ENCODE results near the gene EPHB4.
"Not testable (repeated sequence)": the region's sequence is repeated elsewhere in the genome, so short reads cannot be mapped to it uniquely, and the experiment has no call there.

Gene EPHB4

DNA sequence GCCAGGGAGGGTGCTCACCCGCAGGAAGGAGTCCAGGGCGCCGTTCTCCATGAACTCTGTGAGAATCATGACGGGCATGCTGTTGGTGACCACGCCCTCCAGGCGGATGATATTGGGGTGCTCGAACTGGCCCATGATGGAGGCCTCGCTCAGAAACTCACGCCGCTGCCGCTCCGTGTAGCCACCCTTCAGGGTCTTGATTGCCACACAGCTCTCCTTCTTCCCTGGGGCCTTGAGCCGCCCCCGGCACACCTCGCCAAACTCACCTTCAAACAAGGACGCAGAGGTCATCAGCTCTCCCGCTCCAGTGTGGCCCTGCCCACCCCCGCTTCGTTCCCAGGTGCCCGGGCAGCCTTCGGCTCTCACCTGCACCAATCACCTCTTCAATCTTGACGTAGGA, 14.6 kb downstream of the EPHB4 start:
- no peak for DNase-seq (ENCODE audit: extremely low spot score)

DNA sequence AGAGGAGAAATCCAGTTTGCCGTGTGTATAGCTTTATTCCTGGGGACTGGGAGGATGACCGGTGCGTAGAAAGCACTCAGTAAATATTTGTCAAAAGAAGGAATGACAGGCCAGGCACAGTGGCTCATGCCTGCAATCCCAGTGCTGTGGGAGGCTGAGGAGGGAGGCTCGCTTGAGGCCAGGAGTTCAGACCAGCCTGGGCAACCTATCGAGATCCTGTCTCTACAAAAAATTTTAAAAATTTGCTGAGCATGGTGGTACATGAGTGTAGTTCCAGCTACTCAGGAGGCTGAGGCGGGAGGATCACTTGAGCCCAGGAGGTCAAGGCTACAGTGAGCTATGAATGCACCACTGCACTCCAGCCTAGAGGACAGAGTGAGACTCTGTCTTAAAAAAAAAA, 15.8 kb downstream of the EPHB4 start:
- CTCF ChIA-PET, result interaction anchor here (5.0 kb wide), 1 partner anchor 11 kb away, joined by 25 read pairs; no protein-coding TSS in a partner anchor
- POLR2A ChIA-PET, result no interaction called here
- no peak for DNase-seq (ENCODE audit: extremely low spot score)
- TF ChIP-seq, protein P1, sequence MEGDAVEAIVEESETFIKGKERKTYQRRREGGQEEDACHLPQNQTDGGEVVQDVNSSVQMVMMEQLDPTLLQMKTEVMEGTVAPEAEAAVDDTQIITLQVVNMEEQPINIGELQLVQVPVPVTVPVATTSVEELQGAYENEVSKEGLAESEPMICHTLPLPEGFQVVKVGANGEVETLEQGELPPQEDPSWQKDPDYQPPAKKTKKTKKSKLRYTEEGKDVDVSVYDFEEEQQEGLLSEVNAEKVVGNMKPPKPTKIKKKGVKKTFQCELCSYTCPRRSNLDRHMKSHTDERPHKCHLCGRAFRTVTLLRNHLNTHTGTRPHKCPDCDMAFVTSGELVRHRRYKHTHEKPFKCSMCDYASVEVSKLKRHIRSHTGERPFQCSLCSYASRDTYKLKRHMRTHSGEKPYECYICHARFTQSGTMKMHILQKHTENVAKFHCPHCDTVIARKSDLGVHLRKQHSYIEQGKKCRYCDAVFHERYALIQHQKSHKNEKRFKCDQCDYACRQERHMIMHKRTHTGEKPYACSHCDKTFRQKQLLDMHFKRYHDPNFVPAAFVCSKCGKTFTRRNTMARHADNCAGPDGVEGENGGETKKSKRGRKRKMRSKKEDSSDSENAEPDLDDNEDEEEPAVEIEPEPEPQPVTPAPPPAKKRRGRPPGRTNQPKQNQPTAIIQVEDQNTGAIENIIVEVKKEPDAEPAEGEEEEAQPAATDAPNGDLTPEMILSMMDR (IDR thresholded peaks at IDR 0.05; ENCODE audit: control extremely low read depth, extremely low read depth, low read depth, missing control alignments), result no peak

More for the DNA sequence above, 14.6 kb downstream of the EPHB4 start:
- ChIA-PET POLR2A (no interaction called here), CTCF (interaction anchor here (1.3 to 5.0 kb wide), 2 partner anchors 12 to 40 kb away, joined by 3 to 25 read pairs; partner anchors contain the start of gene SLC12A9)
- TF ChIP-seq, protein P1 (IDR thresholded peaks at IDR 0.05; ENCODE audit: control extremely low read depth, extremely low read depth, low read depth, missing control alignments), result no peak

DNA sequence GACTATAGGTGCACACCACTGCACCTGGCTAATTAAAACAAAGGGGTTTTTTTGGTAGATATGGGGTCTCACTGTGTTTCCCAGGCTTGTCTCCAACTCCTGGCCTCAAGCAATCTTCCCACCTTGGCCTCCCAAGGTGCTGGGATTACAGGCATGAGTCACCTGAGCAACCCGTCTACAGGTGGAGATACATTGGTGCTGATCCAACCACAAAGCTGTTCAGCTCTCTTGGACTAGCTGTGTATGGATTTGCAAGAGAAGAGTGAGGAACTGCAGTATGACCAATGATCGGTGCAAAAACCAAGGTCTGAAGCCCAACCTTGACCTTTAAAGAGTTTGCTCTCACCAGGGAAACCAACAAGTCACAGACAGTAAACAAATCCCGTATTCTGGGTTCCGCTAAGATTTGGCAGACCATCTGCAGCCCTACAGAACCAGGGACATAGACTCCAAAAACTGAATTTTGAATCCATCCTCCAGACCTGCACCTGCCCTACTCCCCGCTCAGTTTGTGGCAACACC, 18.9 kb downstream of the EPHB4 start:
- DNase-seq (ENCODE audit: extremely low spot score), result no peak
- ChIA-PET POLR2A (no interaction called here), CTCF (interaction anchor here (1.2 to 11.3 kb wide), 3 partner anchors 8 to 474 kb away, joined by 3 to 188 read pairs (median 25); partner anchors contain the start of gene SLC12A9)
- TF ChIP-seq, protein P1 (IDR thresholded peaks at IDR 0.05; ENCODE audit: control extremely low read depth, extremely low read depth, low read depth, missing control alignments), result no peak

DNA sequence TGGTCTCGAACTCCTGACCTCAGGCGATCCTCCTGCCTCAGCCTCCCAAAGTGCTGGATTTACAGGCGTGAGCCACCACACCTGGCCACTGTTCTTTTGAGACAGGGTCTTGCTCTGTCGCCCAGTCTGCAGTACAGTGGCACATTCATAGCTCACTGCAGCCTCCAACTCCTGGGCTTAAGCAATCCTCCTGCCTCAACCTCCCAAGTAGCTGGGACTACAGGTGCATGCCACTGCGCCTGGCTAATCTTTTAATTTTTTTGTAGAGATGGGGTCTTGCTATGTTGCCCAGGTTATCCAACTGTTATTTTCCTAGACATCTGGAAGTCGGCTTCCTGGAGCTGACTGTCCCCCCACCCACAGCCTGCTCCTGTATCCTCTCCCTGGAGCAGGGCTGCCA, 20.4 kb downstream of the EPHB4 start:
- CTCF ChIA-PET, result interaction anchor here (0.6 to 11.3 kb wide), 2 partner anchors 21 to 44 kb away, joined by 3 to 188 read pairs; partner anchors contain the start of gene SLC12A9
- POLR2A ChIA-PET, result not testable (repeated sequence)

DNA sequence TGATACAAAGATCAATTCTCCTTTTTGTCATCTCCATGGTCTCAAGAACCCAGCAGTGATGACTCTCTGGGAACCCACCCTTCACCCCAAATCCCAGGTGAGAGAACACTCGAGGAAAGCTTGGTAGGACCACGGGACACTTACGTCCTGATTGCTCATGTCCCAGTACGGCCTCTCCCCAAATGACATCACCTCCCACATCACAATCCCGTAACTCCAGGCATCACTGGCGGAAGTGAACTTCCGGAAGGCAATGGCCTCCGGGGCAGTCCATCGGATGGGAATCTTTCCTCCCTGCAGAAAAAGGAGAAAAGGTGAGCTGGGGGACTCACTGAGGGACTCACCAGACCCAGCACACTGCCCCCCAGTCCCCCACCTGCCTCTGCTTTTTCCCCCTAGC, 21.0 kb downstream of the EPHB4 start:
- no peak for DNase-seq (ENCODE audit: extremely low spot score)
- ChIA-PET POLR2A (no interaction called here), CTCF (interaction anchor here (1.8 to 11.3 kb wide), 2 partner anchors 44 to 101 kb away, joined by 5 to 188 read pairs; partner anchors contain the start of genes POP7 and SLC12A9)
- TF ChIP-seq, protein P1 (IDR thresholded peaks at IDR 0.05; ENCODE audit: control extremely low read depth, extremely low read depth, low read depth, missing control alignments), result no peak

More for the DNA sequence above, 20.4 kb downstream of the EPHB4 start:
- DNase-seq (ENCODE audit: extremely low spot score), result not testable (repeated sequence)

DNA sequence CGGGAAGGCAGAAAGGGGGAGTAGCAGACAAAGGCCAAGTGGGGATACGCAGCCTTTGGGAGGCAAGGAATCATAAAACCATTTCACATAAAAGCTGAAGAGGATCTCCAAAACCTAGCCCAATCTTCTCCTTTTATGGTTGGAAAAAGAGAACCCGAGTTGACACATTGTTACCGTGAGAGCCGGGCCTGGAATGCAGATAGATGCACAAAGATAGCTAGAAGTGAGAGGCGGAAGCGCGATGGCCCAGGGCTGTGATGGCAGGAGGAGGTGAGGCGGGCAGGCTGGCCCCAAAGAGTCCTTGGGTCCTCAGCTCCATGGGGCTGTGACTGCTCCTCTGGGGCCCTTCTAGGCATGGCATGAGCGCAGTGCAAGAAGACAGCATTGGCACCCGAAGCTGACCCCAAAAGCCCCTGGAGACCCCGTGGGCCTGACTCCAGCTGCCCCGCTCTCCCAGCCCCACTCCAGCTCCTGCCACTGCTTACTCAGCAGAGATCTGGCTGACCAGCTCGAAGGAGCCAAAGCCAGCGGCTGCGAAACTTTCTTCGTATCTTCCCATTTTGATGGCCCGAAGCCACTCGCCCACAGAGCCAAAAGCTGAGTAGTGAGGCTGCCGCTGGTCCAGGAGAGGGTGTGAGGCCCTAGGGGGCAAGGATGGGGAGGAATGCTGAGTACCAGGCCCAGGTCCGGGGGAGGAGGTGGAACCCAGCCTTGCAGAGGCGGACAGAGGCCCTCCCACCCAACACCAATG, 22.5 kb downstream of the EPHB4 start:
- TF ChIP-seq, protein P1 (IDR thresholded peaks at IDR 0.05; ENCODE audit: control extremely low read depth, extremely low read depth, low read depth, missing control alignments), result no peak
- ChIA-PET CTCF (interaction anchor here (1.0 to 11.3 kb wide), 8 partner anchors 16 to 336 kb away, joined by 3 to 188 read pairs (median 3); partner anchors contain the start of genes POP7 and SLC12A9), POLR2A (no interaction called here)

More for the DNA sequence above, 22.5 kb downstream of the EPHB4 start:
- DNase-seq (ENCODE audit: extremely low spot score), result no peak
